ENCODE data around the gene GRIA3. TPM values are rescaled to one million over a fixed set of nuclear protein-coding genes. Genes with fewer than 3 reads are reported as not detected.

Gene GRIA3
- total and polyA plus RNA-seq, 10 of the 15 experiments (the other 5 are each of a cell fraction or from before 2014, with no cell fraction given): 0.45 to 4.3 (median 2.2) TPM

DNA sequence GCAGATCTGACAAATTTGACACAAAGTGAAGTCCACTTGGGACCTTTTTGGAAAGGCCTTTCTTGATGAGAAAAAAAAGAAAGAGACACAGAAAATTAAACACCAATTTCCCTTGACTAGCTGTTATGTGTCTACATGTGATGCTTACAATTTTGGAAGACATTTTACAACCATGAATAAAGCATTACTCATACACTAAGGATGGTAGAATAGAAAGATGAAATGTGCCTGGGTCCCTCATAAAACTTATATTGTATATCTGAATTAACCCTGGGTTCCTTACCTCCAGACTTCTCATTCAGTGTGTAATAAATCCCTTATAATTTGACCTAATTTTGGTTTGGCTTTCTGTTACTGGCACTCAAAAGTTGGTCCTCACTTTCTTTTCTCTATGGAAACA lies 16.5 kb upstream of the GRIA3 start (continued):
- TF ChIP-seq E4F1 (IDR thresholded peaks at IDR 0.05; ENCODE audit: borderline replicate concordance, partially characterized antibody) (no peak), DPF2 (IDR thresholded peaks at IDR 0.05) (no peak), GATAD2B (conservative IDR thresholded peaks at IDR 0.05; ENCODE audit: low read depth) (no peak), ESRRA (IDR thresholded peaks at IDR 0.05; ENCODE audit: low read length) (no peak), GABPA (IDR thresholded peaks at IDR 0.05; ENCODE audit: low read depth) (no peak), NBN (IDR thresholded peaks at IDR 0.05) (no peak), BCL11A (IDR thresholded peaks at IDR 0.05; ENCODE audit: low read depth, low read length) (no peak), FOS (IDR thresholded peaks at IDR 0.05; ENCODE audit: borderline replicate concordance, extremely low read depth, insufficient read length) (no peak), POLR2AphosphoS5 (IDR thresholded peaks at IDR 0.05; ENCODE audit: low read length) (no peak)
- TF ChIP-seq, protein P1, sequence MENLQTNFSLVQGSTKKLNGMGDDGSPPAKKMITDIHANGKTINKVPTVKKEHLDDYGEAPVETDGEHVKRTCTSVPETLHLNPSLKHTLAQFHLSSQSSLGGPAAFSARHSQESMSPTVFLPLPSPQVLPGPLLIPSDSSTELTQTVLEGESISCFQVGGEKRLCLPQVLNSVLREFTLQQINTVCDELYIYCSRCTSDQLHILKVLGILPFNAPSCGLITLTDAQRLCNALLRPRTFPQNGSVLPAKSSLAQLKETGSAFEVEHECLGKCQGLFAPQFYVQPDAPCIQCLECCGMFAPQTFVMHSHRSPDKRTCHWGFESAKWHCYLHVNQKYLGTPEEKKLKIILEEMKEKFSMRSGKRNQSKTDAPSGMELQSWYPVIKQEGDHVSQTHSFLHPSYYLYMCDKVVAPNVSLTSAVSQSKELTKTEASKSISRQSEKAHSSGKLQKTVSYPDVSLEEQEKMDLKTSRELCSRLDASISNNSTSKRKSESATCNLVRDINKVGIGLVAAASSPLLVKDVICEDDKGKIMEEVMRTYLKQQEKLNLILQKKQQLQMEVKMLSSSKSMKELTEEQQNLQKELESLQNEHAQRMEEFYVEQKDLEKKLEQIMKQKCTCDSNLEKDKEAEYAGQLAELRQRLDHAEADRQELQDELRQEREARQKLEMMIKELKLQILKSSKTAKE (IDR thresholded peaks at IDR 0.05; ENCODE audit: low read depth, poor library complexity, severe bottlenecking): no peak
